SK-N-MC (cell line): ENCODE results near the gene PKMYT1.
A peak's percentile ranks its signal among the peaks of the same experiment; 100 is the strongest.

Experiments used
- DNase-seq: peaks from one replicate; pipeline ENCODE4 v3.0.0-alpha.2; 2011; ENCODE audit warnings: low read depth, low spot score
- H3K27ac ChIP-seq: fragments of 200-600 bp; sonication (generic); 2 replicates; pipeline ENCODE4 v1.5.1; 2016; ENCODE audit warnings: mixed run types
- H3K36me3 ChIP-seq: fragments of 200-600 bp; sonication (generic); 2 replicates; pipeline ENCODE4 v1.6.1; 2017; ENCODE audit warnings: antibody characterized with exemption, low read length, mixed read lengths; ENCODE audit not compliant: insufficient read depth
- H3K4me3 ChIP-seq: fragments of 200-600 bp; sonication (generic); 2 replicates; pipeline ENCODE4 v1.5.1; 2016
- H3K9ac ChIP-seq: fragments of 200-600 bp; sonication (generic); 2 replicates; pipeline ENCODE4 v1.8.0; 2017; ENCODE audit warnings: mixed run types, mixed read lengths; ENCODE audit not compliant: insufficient read length
- H3K9me3 ChIP-seq: fragments of 200-600 bp; sonication (generic); 2 replicates; pipeline ENCODE4 v1.6.1; 2017; ENCODE audit warnings: low read depth, mild to moderate bottlenecking, antibody characterized with exemption, low read length, moderate library complexity, mixed read lengths
- EZH2 ChIP-seq: fragments of 200-600 bp; sonication (generic); IDR thresholded peaks from one replicate; pipeline ENCODE4 v1.6.1; 2017; ENCODE audit warnings: antibody characterized with exemption
- FOXP2 ChIP-seq: optimal IDR thresholded peaks from 2 replicates; pipeline ENCODE3; 2011; ENCODE audit warnings: mild to moderate bottlenecking, moderate library complexity; ENCODE audit not compliant: insufficient read depth; ENCODE audit errors: extremely low read length, control extremely low read depth
- POLR2AphosphoS5 ChIP-seq: IDR thresholded peaks from 2 replicates; pipeline ENCODE4 v1.6.1; 2012; ENCODE audit warnings: mild to moderate bottlenecking, low read depth, low read length, borderline replicate concordance

Gene PKMYT1

GRCh38 chr16:2969545-2970521, 10.4 kb downstream of the PKMYT1 start:
- no peak for DNase-seq
- H3K27ac ChIP-seq = peak overlapping the region; percentile 5; the same call in 1 of the 2 replicates
- no peaks in the 10 kb centered on the region for H3K9me3 ChIP-seq
- H3K36me3 ChIP-seq = peaks cover 8% of the 10 kb centered on the region; the same call in 1 of the 2 replicates
- TF ChIP-seq POLR2AphosphoS5 = peak; percentile 62
- TF ChIP-seq FOXP2 = no peak
- TF ChIP-seq EZH2 = no peak
- peak overlapping the region; percentile 81 for H3K9ac ChIP-seq
- peak overlapping the region; percentile 88 for H3K4me3 ChIP-seq

GRCh38 chr16:2968738-2969544, 11.3 kb downstream of the PKMYT1 start, which contains the start of gene PAQR4:
Gene PAQR4, plus strand, starts transcription at chr16:2969348. Its CDS starts 327 bp downstream, at chr16:2969675.
- no peak for TF ChIP-seq EZH2
- no peak; the same call in 1 of the 2 replicates for TF ChIP-seq POLR2AphosphoS5
- TF ChIP-seq FOXP2 = no peak
- peaks cover 6% of the 10 kb centered on the region; the same call in 1 of the 2 replicates for H3K36me3 ChIP-seq
- peak within 1 kb of the TSS; percentile 88 for H3K4me3 ChIP-seq
- H3K27ac ChIP-seq = peak within 1 kb of the TSS; percentile 5; the same call in 1 of the 2 replicates
- H3K9me3 ChIP-seq = no peaks in the 10 kb centered on the region
- H3K9ac ChIP-seq = peak within 1 kb of the TSS; percentile 81
- no peak for DNase-seq

DNA sequence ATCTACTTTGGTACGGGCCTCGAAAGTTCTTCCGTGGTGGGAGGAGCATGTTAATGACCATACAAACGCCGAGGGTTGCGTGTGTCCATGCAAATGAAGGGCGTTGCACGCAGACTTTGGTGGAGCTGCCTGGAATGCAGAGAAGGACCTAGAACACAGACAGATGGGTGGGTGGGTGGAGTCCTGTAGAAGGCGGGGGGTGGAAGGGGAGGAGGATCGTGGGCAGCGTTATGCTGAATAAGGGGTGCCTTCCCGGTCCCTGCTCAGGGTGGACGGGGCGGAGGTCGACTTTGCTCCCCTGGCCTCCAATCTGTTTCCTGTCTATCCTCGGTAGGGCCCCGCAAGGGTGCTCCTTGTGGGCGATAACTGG, 11.9 kb downstream of the PKMYT1 start:
- H3K36me3 ChIP-seq = peaks cover 6% of the 10 kb centered on the region; the same call in 1 of the 2 replicates
- no peak for TF ChIP-seq EZH2
- no peak for TF ChIP-seq POLR2AphosphoS5
- TF ChIP-seq FOXP2 = no peak
- DNase-seq = no peak

GRCh38 chr16:2967721-2968161, 12.5 kb downstream of the PKMYT1 start:
- Histone ChIP-seq H3K4me3 (no peak overlapping the region), H3K9ac (no peak overlapping the region), H3K36me3 (peaks cover 6% of the 10 kb centered on the region; the same call in 1 of the 2 replicates), H3K27ac (no peak overlapping the region), H3K9me3 (no peaks in the 10 kb centered on the region)
- DNase-seq = no peak
- TF ChIP-seq POLR2AphosphoS5 (no peak), EZH2 (no peak), FOXP2 (no peak)

More for the DNA sequence above, 11.9 kb downstream of the PKMYT1 start:
- no peak overlapping the region for H3K9ac ChIP-seq
- peak overlapping the region; percentile 88 for H3K4me3 ChIP-seq
- no peak overlapping the region for H3K27ac ChIP-seq
- H3K9me3 ChIP-seq = no peaks in the 10 kb centered on the region

GRCh38 chr16:2967211-2967631, 13.0 kb downstream of the PKMYT1 start:
- no peak for DNase-seq
- Histone ChIP-seq H3K9me3 (no peaks in the 10 kb centered on the region), H3K9ac (no peak overlapping the region), H3K27ac (no peak overlapping the region), H3K36me3 (peaks cover under 1% of the 10 kb centered on the region; the same call in 1 of the 2 replicates), H3K4me3 (no peak overlapping the region)
- no peak for TF ChIP-seq FOXP2
- no peak for TF ChIP-seq EZH2
- no peak for TF ChIP-seq POLR2AphosphoS5

- TF ChIP-seq POLR2AphosphoS5 (no peak), FOXP2 (no peak), EZH2 (no peak)
- no peak overlapping the region for H3K9ac ChIP-seq
- no peak for DNase-seq
- no peak overlapping the region for H3K27ac ChIP-seq
- no peaks in the 10 kb centered on the region; the same call in 1 of the 2 replicates for H3K36me3 ChIP-seq
- no peaks in the 10 kb centered on the region for H3K9me3 ChIP-seq
- H3K4me3 ChIP-seq = no peak overlapping the region
Observed at GRCh38 chr16:2966808-2967191, 13.4 kb downstream of the PKMYT1 start.

- TF ChIP-seq FOXP2 = no peak
- TF ChIP-seq POLR2AphosphoS5 = no peak
- TF ChIP-seq EZH2 = no peak
- Histone ChIP-seq H3K36me3 (no peaks in the 10 kb centered on the region; the same call in 1 of the 2 replicates), H3K9ac (no peak overlapping the region), H3K4me3 (no peak overlapping the region), H3K27ac (no peak overlapping the region), H3K9me3 (no peaks in the 10 kb centered on the region)
- no peak for DNase-seq
Observed at GRCh38 chr16:2966043-2966807, 14.0 kb downstream of the PKMYT1 start.
